Keratinocyte (primary cell): ENCODE data around the gene SS18L1.

Experiments used
- EZH2 ChIP-seq: IDR thresholded peaks from one replicate; pipeline ENCODE4 v1.6.1; 2012; ENCODE audit warnings: inconsistent platforms, mild to moderate bottlenecking, low read length, moderate library complexity
- TF ChIP-seq, protein P1 (sequence below), 3 experiments: IDR thresholded peaks in 1 of 3; conservative IDR thresholded peaks in 1 of 3; optimal IDR thresholded peaks in 1 of 3; 2 replicates in 2 of 3; 3 replicates in 1 of 3; pipeline versions ENCODE3 to v1.5.1; 2011; ENCODE audit warnings: low read length in 3 of 3, mild to moderate bottlenecking in 3 of 3, moderate library complexity in 2 of 3, control low read depth in 1 of 3, inconsistent platforms in 1 of 3; ENCODE audit not compliant: insufficient read depth in 2 of 3; ENCODE audit errors: extremely low read depth in 1 of 3

DNA sequence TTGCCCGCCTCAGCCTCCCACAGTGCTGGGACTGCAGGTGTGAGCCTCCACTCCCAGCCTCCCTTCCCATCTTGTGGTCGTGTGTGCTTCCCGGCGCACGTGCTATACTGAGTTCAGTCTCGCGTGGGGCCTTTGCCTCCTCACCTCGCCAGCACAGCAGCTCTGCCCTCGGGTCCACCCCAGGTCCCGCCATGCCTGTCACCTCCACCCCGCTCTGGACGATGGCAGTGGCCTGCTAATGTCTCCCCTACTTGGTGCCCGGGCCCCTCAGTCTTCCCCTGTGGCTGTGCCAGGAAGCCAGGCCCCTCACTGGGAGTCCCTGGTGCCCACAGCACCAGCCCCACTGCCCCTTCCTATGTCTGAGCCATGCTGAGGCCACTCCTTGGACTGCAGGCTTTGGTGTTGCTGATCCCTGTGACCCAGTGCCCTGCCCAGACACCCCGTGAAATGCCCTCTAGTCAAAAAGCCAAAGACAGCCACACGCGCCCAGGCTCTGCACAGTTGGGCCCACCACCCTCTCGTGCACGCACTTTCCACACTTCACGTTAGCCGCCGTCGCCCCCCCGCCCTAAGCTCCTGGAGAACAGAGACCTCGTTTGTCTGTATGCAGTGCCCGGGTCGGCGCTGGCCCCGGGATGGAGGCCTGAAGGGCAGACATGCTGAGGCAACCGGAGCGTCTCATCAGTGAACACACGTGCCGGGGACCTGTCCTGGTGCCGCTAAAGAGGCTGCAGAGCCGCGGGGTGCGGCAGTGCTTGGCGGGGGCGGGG, 62.2 kb downstream of the SS18L1 start:
- TF ChIP-seq, protein P1, sequence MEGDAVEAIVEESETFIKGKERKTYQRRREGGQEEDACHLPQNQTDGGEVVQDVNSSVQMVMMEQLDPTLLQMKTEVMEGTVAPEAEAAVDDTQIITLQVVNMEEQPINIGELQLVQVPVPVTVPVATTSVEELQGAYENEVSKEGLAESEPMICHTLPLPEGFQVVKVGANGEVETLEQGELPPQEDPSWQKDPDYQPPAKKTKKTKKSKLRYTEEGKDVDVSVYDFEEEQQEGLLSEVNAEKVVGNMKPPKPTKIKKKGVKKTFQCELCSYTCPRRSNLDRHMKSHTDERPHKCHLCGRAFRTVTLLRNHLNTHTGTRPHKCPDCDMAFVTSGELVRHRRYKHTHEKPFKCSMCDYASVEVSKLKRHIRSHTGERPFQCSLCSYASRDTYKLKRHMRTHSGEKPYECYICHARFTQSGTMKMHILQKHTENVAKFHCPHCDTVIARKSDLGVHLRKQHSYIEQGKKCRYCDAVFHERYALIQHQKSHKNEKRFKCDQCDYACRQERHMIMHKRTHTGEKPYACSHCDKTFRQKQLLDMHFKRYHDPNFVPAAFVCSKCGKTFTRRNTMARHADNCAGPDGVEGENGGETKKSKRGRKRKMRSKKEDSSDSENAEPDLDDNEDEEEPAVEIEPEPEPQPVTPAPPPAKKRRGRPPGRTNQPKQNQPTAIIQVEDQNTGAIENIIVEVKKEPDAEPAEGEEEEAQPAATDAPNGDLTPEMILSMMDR (optimal IDR thresholded peaks at IDR 0.05 in 1 of 3, IDR thresholded peaks at IDR 0.05 in 1 of 3, conservative IDR thresholded peaks at IDR 0.05 in 1 of 3; ENCODE audit: extremely low read depth in 1 of 3, insufficient read depth in 2 of 3, low read length in 3 of 3) = no peak
- TF ChIP-seq EZH2 = no peak
